HS-27A (cell line): ENCODE results near the gene IL2RA.
"Not testable (repeated sequence)": the region's sequence is repeated elsewhere in the genome, so short reads cannot be mapped to it uniquely, and the experiment has no call there.

Experiments used
- DNase-seq: peaks from one replicate; pipeline ENCODE4 v3.0.0-alpha.2; 2012; ENCODE audit warnings: low read depth, missing footprints

The IL2RA gene

GRCh38 chr10:6082496-6083395 is 20.6 kb upstream of the IL2RA start:
- no peak for DNase-seq

- no peak for DNase-seq
Measured at GRCh38 chr10:6080417-6080973, 18.3 kb upstream of the IL2RA start.

GRCh38 chr10:6079044-6079443 is 16.9 kb upstream of the IL2RA start:
- DNase-seq = no peak

GRCh38 chr10:6077071-6077675 is 15.0 kb upstream of the IL2RA start:
- DNase-seq = no peak

GRCh38 chr10:6074489-6075301 is 12.5 kb upstream of the IL2RA start:
- no peak for DNase-seq

- no peak for DNase-seq
Measured at GRCh38 chr10:6072215-6072934, 10.2 kb upstream of the IL2RA start.

- DNase-seq = no peak
Measured at GRCh38 chr10:6071181-6072175, 9.3 kb upstream of the IL2RA start.

GRCh38 chr10:6070660-6071059 is 8.5 kb upstream of the IL2RA start:
- no peak for DNase-seq

GRCh38 chr10:6069081-6069931 is 7.1 kb upstream of the IL2RA start:
- DNase-seq = no peak

- DNase-seq = no peak
Measured at GRCh38 chr10:6068422-6068821, 6.3 kb upstream of the IL2RA start.

- no peak for DNase-seq
Measured at GRCh38 chr10:6068006-6068405, 5.8 kb upstream of the IL2RA start.

- no peak for DNase-seq
Measured at GRCh38 chr10:6067457-6067856, 5.3 kb upstream of the IL2RA start.

- no peak for DNase-seq
Measured at GRCh38 chr10:6065835-6066234, 3.7 kb upstream of the IL2RA start.

- DNase-seq = no peak
Measured at GRCh38 chr10:6065406-6065805, 3.2 kb upstream of the IL2RA start.

GRCh38 chr10:6064726-6065125 is 2.6 kb upstream of the IL2RA start:
- not testable (repeated sequence) for DNase-seq

GRCh38 chr10:6064119-6064518 is 2.0 kb upstream of the IL2RA start:
- DNase-seq = no peak

GRCh38 chr10:6061056-6061455 is 1.1 kb downstream of the IL2RA start:
- DNase-seq = no peak

- DNase-seq = no peak
Measured at GRCh38 chr10:6059506-6059905, 2.7 kb downstream of the IL2RA start.

- no peak for DNase-seq
Measured at GRCh38 chr10:6058682-6059475, 3.3 kb downstream of the IL2RA start.
